Choroid plexus epithelial cell (primary cell): ENCODE results near the gene NEK9.
A peak's percentile ranks its signal among the peaks of the same experiment; 100 is the strongest.

Experiments used
- DNase-seq: peaks from one replicate; pipeline ENCODE4 v3.0.0-alpha.2; 2010; ENCODE audit warnings: low read depth
- H3K4me3 ChIP-seq: 2 replicates; pipeline ENCODE4 v1.5.1; 2011; ENCODE audit warnings: low read depth, mild to moderate bottlenecking, control low read depth, low read length, moderate library complexity
- TF ChIP-seq, protein P1 (sequence below): conservative IDR thresholded peaks from 2 replicates; pipeline ENCODE4 v1.5.1; 2011; ENCODE audit warnings: low read depth, mild to moderate bottlenecking, control low read depth, inconsistent platforms, low read length, moderate library complexity

The NEK9 gene

DNA sequence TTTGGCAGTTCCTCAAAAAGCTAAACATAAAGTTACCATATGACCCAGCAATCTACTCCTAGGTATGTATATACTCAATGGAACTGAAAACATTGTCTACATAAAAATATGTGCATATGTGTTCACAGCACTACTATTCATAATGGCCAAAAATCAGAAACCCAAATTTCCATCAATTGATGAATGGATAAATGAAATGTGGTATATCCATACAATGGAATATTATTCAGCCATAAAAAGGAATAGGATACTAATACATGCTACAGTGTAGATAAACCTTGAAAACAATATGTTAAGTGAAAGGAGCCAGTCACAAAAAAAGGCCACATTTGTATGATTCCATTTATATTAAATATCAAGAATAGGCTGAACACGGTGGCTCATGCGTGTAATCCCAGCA is 66.4 kb downstream of the NEK9 start:
- DNase-seq = no peak
- no peak overlapping the region for H3K4me3 ChIP-seq
- TF ChIP-seq, protein P1, sequence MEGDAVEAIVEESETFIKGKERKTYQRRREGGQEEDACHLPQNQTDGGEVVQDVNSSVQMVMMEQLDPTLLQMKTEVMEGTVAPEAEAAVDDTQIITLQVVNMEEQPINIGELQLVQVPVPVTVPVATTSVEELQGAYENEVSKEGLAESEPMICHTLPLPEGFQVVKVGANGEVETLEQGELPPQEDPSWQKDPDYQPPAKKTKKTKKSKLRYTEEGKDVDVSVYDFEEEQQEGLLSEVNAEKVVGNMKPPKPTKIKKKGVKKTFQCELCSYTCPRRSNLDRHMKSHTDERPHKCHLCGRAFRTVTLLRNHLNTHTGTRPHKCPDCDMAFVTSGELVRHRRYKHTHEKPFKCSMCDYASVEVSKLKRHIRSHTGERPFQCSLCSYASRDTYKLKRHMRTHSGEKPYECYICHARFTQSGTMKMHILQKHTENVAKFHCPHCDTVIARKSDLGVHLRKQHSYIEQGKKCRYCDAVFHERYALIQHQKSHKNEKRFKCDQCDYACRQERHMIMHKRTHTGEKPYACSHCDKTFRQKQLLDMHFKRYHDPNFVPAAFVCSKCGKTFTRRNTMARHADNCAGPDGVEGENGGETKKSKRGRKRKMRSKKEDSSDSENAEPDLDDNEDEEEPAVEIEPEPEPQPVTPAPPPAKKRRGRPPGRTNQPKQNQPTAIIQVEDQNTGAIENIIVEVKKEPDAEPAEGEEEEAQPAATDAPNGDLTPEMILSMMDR = no peak

DNA sequence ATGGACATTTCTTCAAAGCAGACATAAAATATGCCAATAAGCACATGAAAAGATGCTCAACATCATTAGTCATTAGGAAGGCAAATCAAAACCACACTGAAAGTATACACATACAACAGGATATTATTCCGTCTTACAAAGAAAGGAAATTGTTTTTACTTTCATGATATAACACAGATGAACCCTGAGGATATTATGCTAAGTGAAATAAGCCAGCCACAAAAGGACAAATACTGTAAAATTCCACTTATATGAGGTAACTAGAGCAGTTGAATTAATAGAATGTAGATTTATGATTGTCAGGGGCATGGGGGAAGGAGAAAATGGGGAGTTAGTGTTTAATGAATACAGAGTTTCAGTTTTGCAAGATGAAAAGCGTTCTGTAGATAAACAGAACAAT is 67.2 kb downstream of the NEK9 start:
- H3K4me3 ChIP-seq = no peak overlapping the region
- no peak for DNase-seq
- TF ChIP-seq, protein P1 = no peak

DNA sequence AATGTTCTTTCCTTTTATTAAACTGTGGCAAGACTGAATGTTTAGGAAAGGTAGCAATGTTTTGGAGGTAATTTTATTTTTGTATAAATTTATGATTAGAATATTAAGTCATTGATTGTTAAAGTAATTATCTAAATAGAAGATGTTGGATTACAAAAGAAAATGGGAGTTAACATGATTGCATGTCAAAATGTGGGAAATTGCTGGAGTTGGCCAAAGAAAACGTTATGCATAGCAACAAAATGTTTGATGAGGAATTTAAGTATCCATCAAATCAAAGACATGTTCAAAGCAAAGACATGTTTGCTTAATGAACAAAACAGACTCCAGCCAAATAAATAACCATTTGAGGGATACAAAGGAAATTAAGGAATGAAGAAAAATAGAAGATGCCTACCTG is 72.4 kb downstream of the NEK9 start:
- H3K4me3 ChIP-seq = no peak overlapping the region
- TF ChIP-seq, protein P1 = no peak
- DNase-seq = no peak

DNA sequence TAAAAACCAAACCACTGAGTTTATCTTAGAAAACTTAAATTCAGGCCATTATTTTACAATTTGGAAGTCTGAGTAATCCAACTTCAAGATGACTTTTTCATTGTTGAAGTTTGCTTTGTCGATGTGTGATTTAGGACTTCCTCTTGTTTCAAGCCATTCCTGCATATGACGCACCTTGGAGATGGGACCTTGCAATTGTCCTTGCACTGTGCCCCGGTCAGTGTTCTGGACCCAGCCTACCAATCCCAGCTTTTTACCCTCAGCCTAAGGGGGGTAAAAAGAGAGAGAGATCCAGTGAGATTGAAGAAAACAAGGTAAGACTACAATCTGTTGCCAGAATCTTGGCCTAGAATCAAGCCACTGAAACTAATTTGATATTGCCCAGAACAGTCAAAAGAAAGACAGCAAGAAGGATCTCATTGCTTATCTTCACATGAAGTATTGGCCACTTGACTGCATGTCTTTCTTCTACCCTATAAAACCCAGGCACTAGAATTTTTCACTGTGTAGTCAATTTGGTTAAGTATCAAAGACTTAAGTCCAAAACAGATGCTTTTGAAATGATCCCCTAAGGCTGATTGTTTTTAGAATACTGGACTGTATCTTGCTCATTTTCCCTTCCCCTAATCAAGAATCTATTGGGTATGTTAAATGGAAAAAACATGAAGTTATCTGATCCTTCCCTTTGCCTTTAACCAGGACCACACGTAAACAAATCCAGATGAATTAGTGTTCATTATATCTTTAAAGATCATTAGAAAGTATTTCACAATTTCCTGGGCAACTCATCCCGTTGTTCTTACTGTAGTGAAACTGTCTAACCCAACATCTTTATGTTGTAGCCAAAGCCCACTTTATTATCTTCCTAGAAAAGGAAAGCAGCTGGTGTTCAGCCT is 73.2 kb downstream of the NEK9 start:
- DNase-seq = no peak
- TF ChIP-seq, protein P1 = no peak
- no peak overlapping the region for H3K4me3 ChIP-seq

DNA sequence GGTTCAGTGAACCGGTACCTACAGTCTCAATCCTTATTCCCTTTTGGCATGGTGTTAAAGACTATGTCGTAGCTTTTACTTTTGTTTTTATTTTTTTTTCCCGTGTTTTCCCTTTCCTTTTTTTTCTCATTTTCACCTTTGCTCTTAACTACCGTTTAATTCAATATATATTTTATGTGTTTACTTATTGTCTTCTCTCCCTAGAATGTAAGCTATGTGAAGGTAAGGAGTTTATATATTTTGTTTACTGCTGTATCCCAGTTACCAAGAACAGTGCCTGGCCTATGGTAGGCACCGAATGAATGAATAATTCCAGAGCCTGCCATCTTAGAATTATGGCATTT is 75.3 kb downstream of the NEK9 start:
- TF ChIP-seq, protein P1 = no peak
- H3K4me3 ChIP-seq = peak overlapping the region; percentile 71
- DNase-seq = no peak

- TF ChIP-seq, protein P1 = no peak
These were observed 75.8 kb downstream of the NEK9 start, which contains the start of gene MLH3 for GRCh38 chr14:75050852-75051555. MLH3 (minus strand) TSS chr14:75051467; CDS start chr14:75049655, 1,812 bp downstream.

More at GRCh38 chr14:75050852-75051555, 75.8 kb downstream of the NEK9 start, which contains the start of gene MLH3:
- peak; percentile 80 for DNase-seq
- H3K4me3 ChIP-seq = peak within 1 kb of the TSS; percentile 71
